ENCODE results near the gene ARPC5L. TPM values are rescaled to one million over a fixed set of nuclear protein-coding genes. Genes with fewer than 3 reads are reported as not detected.
A peak's percentile ranks its signal among the peaks of the same experiment; 100 is the strongest.
"Not testable (repeated sequence)": the region's sequence is repeated elsewhere in the genome, so short reads cannot be mapped to it uniquely, and the experiment has no call there.

Gene ARPC5L
- total RNA-seq, 2 donors from 2014 or later = 215 to 218 TPM

GRCh38 chr9:124831642-124832364 lies 30.1 kb upstream of the ARPC5L start:
- no peak for ATAC-seq

GRCh38 chr9:124834591-124834990 lies 27.3 kb upstream of the ARPC5L start:
- Mint-ChIP-seq H3K27ac (no peak overlapping the region), H3K27me3 (peaks cover 6 to 8% of the 10 kb centered on the region in 2 donors), H3K4me1 (ENCODE audit: low read depth in 2 of 2) (peaks cover 0 to 3% of the 10 kb centered on the region in 2 donors), H3K4me3 (no peak overlapping the region), H3K9me3 (no peaks in the 10 kb centered on the region), H3K36me3 (no peaks in the 10 kb centered on the region)
- ATAC-seq (no peak), DNase-seq (ENCODE audit: low spot score) (no peak)

More at GRCh38 chr9:124831642-124832364, 30.1 kb upstream of the ARPC5L start:
- Mint-ChIP-seq H3K9me3 (no peaks in the 10 kb centered on the region), H3K4me1 (ENCODE audit: low read depth in 2 of 2) (no peaks in the 10 kb centered on the region), H3K36me3 (no peaks in the 10 kb centered on the region), H3K27me3 (no peaks in the 10 kb centered on the region), H3K4me3 (no peak overlapping the region), H3K27ac (no peak overlapping the region)
- DNase-seq (ENCODE audit: low spot score) = no peak

- no peaks in the 10 kb centered on the region for H3K36me3 Mint-ChIP-seq
- peaks cover 0 to 3% of the 10 kb centered on the region in 2 donors for H3K4me1 Mint-ChIP-seq (ENCODE audit: low read depth in 2 of 2)
- DNase-seq (ENCODE audit: low spot score) (no peak), ATAC-seq (peak in 1 of 2 donors; percentile 43)
- no peaks in the 10 kb centered on the region for H3K9me3 Mint-ChIP-seq
- H3K4me3 Mint-ChIP-seq = no peak overlapping the region
- H3K27ac Mint-ChIP-seq = no peak overlapping the region
- peaks cover 6 to 8% of the 10 kb centered on the region in 2 donors for H3K27me3 Mint-ChIP-seq
Observed at GRCh38 chr9:124835026-124835557, 26.8 kb upstream of the ARPC5L start.

- H3K27me3 Mint-ChIP-seq; DNase-seq (ENCODE audit: low spot score); H3K27ac Mint-ChIP-seq; H3K9me3 Mint-ChIP-seq; H3K4me1 Mint-ChIP-seq (ENCODE audit: low read depth in 2 of 2); H3K4me3 Mint-ChIP-seq; ATAC-seq; H3K36me3 Mint-ChIP-seq: not testable (repeated sequence)
Observed at GRCh38 chr9:124838132-124838531, 23.8 kb upstream of the ARPC5L start.

- not testable (repeated sequence) for H3K4me1 Mint-ChIP-seq (ENCODE audit: low read depth in 2 of 2); ATAC-seq; H3K27ac Mint-ChIP-seq; H3K9me3 Mint-ChIP-seq; H3K36me3 Mint-ChIP-seq; H3K27me3 Mint-ChIP-seq; DNase-seq (ENCODE audit: low spot score); H3K4me3 Mint-ChIP-seq
Observed at GRCh38 chr9:124838567-124839275, 23.2 kb upstream of the ARPC5L start.

GRCh38 chr9:124839612-124840299 lies 22.2 kb upstream of the ARPC5L start:
- peaks cover 0 to 6% of the 10 kb centered on the region in 2 donors for H3K4me1 Mint-ChIP-seq (ENCODE audit: low read depth in 2 of 2)
- DNase-seq (ENCODE audit: low spot score) (no peak), ATAC-seq (peak in 1 of 2 donors; percentile 36)
- no peak overlapping the region for H3K4me3 Mint-ChIP-seq
- no peak overlapping the region for H3K27ac Mint-ChIP-seq
- no peaks in the 10 kb centered on the region for H3K9me3 Mint-ChIP-seq
- peaks cover 6 to 8% of the 10 kb centered on the region in 2 donors for H3K27me3 Mint-ChIP-seq
- no peaks in the 10 kb centered on the region for H3K36me3 Mint-ChIP-seq

GRCh38 chr9:124840300-124840833 lies 21.6 kb upstream of the ARPC5L start:
- peaks cover 0 to 6% of the 10 kb centered on the region in 2 donors for H3K4me1 Mint-ChIP-seq (ENCODE audit: low read depth in 2 of 2)
- H3K4me3 Mint-ChIP-seq = no peak overlapping the region
- H3K27me3 Mint-ChIP-seq = peaks cover 6 to 8% of the 10 kb centered on the region in 2 donors
- no peak overlapping the region for H3K27ac Mint-ChIP-seq
- no peaks in the 10 kb centered on the region for H3K36me3 Mint-ChIP-seq
- DNase-seq (ENCODE audit: low spot score) = no peak
- no peak for ATAC-seq
- no peaks in the 10 kb centered on the region for H3K9me3 Mint-ChIP-seq

- Mint-ChIP-seq H3K4me3 (no peak overlapping the region), H3K27me3 (peaks cover 6 to 8% of the 10 kb centered on the region in 2 donors), H3K27ac (no peak overlapping the region), H3K4me1 (ENCODE audit: low read depth in 2 of 2) (peaks cover 0 to 6% of the 10 kb centered on the region in 2 donors), H3K36me3 (no peaks in the 10 kb centered on the region), H3K9me3 (no peaks in the 10 kb centered on the region)
- DNase-seq (ENCODE audit: low spot score) = no peak
- no peak for ATAC-seq
Observed at GRCh38 chr9:124841075-124841821, 20.7 kb upstream of the ARPC5L start.

GRCh38 chr9:124843456-124844034 lies 18.4 kb upstream of the ARPC5L start:
- Mint-ChIP-seq H3K4me1 (ENCODE audit: low read depth in 2 of 2) (peaks cover 0 to 6% of the 10 kb centered on the region in 2 donors), H3K4me3 (no peak overlapping the region), H3K27me3 (no peaks in the 10 kb centered on the region), H3K27ac (no peak overlapping the region), H3K36me3 (no peaks in the 10 kb centered on the region), H3K9me3 (no peaks in the 10 kb centered on the region)
- ATAC-seq (peak in 1 of 2 donors; percentile 20), DNase-seq (ENCODE audit: low spot score) (no peak)

- ATAC-seq (no peak), DNase-seq (ENCODE audit: low spot score) (no peak)
- no peak overlapping the region for H3K27ac Mint-ChIP-seq
- H3K9me3 Mint-ChIP-seq = no peaks in the 10 kb centered on the region
- H3K36me3 Mint-ChIP-seq = no peaks in the 10 kb centered on the region
- no peak overlapping the region for H3K4me3 Mint-ChIP-seq
- H3K4me1 Mint-ChIP-seq (ENCODE audit: low read depth in 2 of 2) = peaks cover 0 to 6% of the 10 kb centered on the region in 2 donors
- H3K27me3 Mint-ChIP-seq = no peaks in the 10 kb centered on the region
Observed at GRCh38 chr9:124844291-124844690, 17.6 kb upstream of the ARPC5L start.

GRCh38 chr9:124846467-124846866 lies 15.5 kb upstream of the ARPC5L start:
- H3K9me3 Mint-ChIP-seq; H3K4me1 Mint-ChIP-seq (ENCODE audit: low read depth in 2 of 2); H3K27me3 Mint-ChIP-seq; H3K4me3 Mint-ChIP-seq; H3K27ac Mint-ChIP-seq; H3K36me3 Mint-ChIP-seq; DNase-seq (ENCODE audit: low spot score); ATAC-seq: not testable (repeated sequence)

GRCh38 chr9:124846969-124847368 lies 15.0 kb upstream of the ARPC5L start:
- Mint-ChIP-seq H3K4me1 (ENCODE audit: low read depth in 2 of 2) (peaks cover 0 to 9% of the 10 kb centered on the region in 2 donors), H3K4me3 (no peak overlapping the region)
- no peak for ATAC-seq

GRCh38 chr9:124849801-124850200 lies 12.1 kb upstream of the ARPC5L start:
- peaks cover 6 to 11% of the 10 kb centered on the region in 2 donors for H3K4me1 Mint-ChIP-seq (ENCODE audit: low read depth in 2 of 2)
- no peaks in the 10 kb centered on the region for H3K36me3 Mint-ChIP-seq
- no peaks in the 10 kb centered on the region for H3K27me3 Mint-ChIP-seq
- ATAC-seq (no peak), DNase-seq (ENCODE audit: low spot score) (peak; percentile 53)
- no peaks in the 10 kb centered on the region for H3K9me3 Mint-ChIP-seq
- H3K27ac Mint-ChIP-seq = no peak overlapping the region
- no peak overlapping the region for H3K4me3 Mint-ChIP-seq

More at GRCh38 chr9:124846969-124847368, 15.0 kb upstream of the ARPC5L start:
- Mint-ChIP-seq H3K9me3 (no peaks in the 10 kb centered on the region), H3K36me3 (no peaks in the 10 kb centered on the region), H3K27me3 (no peaks in the 10 kb centered on the region), H3K27ac (no peak overlapping the region)
- DNase-seq (ENCODE audit: low spot score) = no peak
